HG03469 (cell line): ENCODE measurements around the gene ST3GAL4.
"Not testable (repeated sequence)": the region's sequence is repeated elsewhere in the genome, so short reads cannot be mapped to it uniquely, and the experiment has no call there.

Experiments
- ATAC-seq: cut with Tn5 transposase; IDR thresholded peaks from one replicate; pipeline ENCODE4 v1.9.1; 2021; ENCODE audit warnings: mild to moderate bottlenecking, moderate library complexity, moderate number of reproducible peaks; ENCODE audit not compliant: unreplicated experiment

ST3GAL4 gene

DNA sequence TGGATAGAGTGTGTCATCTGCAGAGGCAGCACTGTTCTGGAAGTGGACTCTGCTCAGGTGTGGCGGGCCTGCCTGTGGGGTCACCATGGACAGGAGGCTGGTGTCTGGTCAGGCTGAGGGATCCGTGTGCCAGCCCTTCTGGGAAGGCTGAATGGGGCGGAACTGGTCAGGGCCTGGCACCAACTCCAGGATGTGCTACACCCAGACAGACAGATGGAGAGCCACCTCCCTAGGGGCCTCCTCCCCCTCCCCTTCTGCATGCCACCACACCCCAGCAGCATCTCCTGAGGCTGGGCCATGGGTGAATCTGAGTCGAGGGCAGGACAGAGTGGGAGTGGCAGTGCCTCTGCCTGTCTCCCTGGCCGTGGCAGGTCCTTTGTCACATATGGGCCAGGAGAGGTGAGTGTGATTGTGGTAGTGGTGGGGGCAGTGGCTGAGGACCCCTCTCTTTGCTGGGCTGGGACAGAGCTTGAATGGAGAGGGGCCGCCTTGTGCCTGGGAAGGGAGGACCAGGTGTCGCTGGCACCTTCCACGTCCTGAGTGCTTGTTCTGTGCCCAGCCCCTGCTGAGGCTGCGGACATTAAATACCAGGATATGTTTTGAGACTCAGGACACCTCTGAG lies 29.1 kb downstream of the ST3GAL4 start:
- ATAC-seq: no peak

GRCh38 chr11:126385991-126386728 lies 30.7 kb downstream of the ST3GAL4 start:
- no peak for ATAC-seq

DNA sequence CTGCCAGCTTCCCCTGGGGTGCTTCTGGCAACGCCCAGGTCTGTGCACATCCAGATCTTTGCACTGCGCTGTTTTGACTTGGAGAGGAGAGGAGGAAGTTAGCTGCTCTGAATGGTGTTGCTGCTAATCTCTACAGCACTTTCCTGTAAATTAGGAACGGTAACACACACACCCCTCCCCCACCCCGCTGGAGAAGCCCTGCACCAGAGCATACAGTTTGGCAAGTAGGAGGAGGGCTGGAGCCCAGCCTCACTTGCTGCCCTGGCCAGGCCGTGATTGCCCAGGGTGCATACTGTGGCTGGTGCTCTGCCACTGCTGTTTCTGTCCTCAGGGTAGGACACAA lies 31.2 kb downstream of the ST3GAL4 start:
- ATAC-seq: not testable (repeated sequence)

DNA sequence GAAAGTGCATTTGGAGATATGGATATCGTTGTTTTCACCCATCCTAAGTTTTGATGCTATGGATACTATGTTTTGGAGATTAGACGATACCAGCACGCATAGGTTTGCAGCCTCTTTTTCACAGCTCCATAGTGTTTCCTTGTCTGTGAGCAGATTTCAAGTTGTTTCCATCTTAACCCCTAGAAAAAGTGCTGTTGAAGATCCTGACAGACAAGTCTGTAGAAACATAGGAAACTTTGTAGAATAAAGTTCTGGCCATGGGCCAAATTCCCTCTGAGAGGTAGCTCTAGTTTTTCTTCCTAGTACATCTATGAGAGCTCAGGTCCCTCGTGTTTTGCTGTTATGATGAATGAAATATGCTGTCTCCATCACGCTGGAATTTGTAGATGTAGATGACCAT lies 32.4 kb downstream of the ST3GAL4 start:
- ATAC-seq: no peak

GRCh38 chr11:126390272-126390867 lies 34.9 kb downstream of the ST3GAL4 start:
- ATAC-seq: no peak

DNA sequence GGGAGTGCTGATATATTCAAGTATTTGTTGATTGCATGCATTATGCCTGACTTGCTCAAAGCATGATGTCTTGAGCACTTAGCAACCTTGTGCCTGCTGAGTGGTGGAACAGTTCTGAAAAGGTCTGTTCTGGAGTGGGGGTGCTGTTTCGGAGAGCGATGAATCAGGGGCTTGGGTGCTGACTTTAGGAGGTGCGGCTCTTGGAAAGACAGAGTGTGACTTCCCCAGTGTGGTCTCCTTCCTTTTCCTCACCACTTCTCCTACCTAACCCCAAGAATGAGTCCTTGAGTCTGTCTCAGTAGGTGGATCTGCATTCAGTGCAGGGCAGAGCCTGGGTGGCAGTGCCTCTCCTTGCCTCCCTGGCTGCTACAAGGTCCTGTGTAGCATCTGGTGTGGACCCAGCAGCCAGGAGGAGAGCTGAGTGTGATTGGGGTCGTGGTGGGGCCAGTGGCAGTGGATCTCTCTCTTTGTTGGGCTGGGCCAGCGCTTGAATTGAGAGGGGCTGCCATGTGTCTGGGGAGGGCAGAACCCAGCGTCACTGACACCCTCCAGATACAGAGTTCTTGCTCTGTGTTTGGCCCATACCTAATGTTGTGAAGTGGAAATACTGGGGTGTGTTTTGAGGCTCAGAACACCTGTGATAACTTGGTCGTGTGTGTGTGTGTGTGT lies 35.9 kb downstream of the ST3GAL4 start:
- ATAC-seq: no peak

DNA sequence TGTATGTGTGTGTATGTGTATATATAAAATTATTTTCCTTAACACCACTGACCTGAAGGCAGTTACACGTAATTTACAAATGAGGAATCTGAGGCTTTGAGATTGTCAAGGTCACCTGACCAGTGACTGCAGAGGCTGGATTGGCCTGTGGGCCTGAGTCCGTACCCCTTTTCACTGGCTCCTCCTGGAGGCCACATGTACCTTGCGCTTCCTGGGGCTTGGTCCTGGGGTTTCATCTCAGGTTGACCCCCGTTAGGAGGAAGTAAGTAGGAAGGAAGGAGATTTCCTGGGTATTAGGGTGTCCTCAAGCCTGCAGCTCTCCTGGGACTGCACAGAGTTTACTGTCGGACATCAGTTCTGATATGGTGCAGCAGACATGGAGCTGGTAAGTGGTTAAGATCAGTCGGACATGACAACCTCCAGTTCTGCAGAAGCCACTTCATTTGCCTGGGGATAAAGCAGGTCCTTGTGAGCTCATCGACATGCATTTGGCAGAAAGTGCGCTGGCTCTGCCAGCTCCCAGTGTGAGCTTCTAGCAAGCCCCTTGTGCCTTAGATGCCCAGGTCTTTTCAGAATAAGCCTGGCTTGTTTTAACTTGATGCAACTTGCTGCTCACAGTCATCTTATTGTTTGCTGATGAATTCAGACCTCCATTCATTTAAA lies 36.6 kb downstream of the ST3GAL4 start:
- peak; percentile 67 for ATAC-seq

- no peak for ATAC-seq
These were observed 37.1 kb downstream of the ST3GAL4 start for GRCh38 chr11:126392633-126393013.

- no peak for ATAC-seq
These were observed 37.7 kb downstream of the ST3GAL4 start for GRCh38 chr11:126393143-126393542.

DNA sequence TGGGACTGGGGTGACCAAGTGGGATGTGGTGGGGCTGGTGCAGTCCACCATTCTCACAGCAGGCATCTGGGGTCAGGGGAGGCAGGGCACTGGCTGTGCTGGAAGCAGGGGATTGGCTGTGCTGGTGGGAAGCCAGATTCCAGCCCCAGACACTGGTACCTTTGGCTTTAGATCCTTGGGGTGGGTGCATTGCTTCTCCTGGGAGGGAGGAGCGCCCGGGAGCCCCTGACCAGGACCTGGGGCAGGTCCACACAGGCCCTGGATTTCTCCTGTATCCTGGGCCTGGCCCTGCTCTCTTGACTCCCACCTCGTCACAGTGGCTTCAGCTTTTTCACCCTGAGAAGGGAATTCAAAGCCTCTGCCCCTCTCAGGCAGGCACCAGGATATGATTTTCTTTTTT lies 38.5 kb downstream of the ST3GAL4 start:
- no peak for ATAC-seq

GRCh38 chr11:126394634-126395072 lies 39.2 kb downstream of the ST3GAL4 start:
- ATAC-seq: not testable (repeated sequence)

GRCh38 chr11:126395784-126396183 lies 40.3 kb downstream of the ST3GAL4 start:
- not testable (repeated sequence) for ATAC-seq

DNA sequence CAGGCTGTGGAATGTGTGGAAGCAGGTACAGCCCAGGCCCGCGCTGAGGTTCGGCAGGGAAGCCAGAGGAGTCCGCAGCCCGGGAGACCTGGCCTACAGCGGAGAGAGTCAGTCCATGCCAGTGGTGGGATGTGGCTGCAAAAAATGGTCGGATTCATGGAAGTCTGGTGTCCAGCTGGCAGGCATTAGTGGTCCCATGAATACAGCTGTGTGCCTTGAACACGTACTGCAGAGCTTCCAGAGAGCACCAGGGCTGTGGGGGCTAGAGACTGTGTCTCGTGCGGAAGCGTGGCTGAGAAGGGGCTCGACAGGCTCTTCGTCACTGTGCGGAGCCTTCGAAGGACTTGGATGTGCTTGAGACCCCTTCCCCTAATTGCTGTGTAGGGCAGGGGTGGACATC lies 40.8 kb downstream of the ST3GAL4 start:
- ATAC-seq: not testable (repeated sequence)

- no peak for ATAC-seq
These were observed 41.5 kb downstream of the ST3GAL4 start for GRCh38 chr11:126396965-126397364.

GRCh38 chr11:126398296-126398695 lies 42.8 kb downstream of the ST3GAL4 start:
- no peak for ATAC-seq

DNA sequence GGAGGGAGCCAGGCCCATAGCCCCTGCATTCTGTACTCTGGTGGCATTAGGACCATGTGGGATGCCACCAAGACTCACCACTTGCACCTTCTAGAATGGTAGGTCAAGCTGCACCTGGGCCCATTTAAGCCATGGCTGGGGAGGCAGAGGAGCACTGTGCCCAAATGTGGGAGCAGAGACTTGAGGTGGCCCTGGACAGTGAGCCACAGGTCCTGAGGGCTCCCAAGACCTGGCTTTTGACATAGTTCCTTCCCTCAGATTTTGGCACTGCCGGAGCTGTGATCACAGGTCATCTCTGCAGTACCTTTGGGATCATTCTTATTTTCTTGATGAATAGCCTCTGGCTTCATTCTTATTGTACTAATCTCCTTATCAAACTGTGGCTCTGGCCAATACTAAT lies 43.2 kb downstream of the ST3GAL4 start:
- ATAC-seq: no peak

GRCh38 chr11:126400019-126400418 lies 44.5 kb downstream of the ST3GAL4 start:
- ATAC-seq: no peak

DNA sequence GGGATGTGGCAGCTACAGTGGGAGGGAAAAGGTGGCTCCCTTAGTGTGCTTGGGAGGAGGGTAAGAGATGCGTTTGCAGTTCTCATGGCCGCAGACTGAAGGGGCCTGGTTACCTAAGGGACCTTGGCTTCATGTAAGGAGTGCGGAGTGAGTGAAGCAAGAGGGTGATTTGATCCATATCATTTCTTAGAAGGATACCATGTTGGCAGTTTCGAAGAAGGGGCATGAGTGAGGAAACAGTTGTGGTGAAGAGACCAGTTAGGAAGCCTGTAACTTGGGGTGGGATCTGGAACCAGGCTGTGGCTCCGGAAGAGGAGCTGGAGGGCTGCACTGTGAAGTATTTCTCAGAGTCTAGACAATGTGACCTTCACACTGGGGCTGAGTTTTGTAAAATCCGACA lies 45.0 kb downstream of the ST3GAL4 start:
- no peak for ATAC-seq

DNA sequence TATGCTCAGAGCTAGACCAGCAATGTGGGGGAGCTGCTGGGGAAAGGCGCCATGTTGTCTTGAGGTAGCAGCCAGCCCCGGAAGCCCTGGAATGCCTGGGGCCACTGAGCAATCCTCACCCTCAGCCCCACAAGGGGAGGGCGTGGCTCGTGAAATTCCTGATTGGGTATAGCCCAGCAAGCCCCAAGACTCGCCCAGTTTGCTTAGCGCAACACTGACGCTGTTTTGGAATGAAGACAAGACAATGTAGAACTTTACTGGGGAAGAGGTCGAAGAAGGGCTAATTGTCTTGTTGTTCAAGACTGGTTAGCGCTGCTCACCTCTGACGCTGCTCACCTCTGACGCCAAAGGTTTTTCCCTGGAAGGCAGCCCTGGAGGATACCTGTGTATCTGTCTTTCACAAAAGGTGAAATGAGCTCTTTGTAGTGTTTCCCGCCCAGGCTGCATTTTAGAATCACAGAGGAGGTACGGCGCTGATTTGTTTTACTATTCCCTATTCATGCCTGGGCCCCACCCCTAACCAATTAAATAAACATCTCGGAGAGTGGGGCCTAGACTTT lies 47.6 kb downstream of the ST3GAL4 start:
- ATAC-seq: no peak

- ATAC-seq: peak; percentile 92
These were observed 48.2 kb downstream of the ST3GAL4 start for GRCh38 chr11:126403658-126404057.

GRCh38 chr11:126404367-126404766 lies 48.9 kb downstream of the ST3GAL4 start:
- no peak for ATAC-seq
